ENCODE measurements around the gene PRKN.
A peak's percentile ranks its signal among the peaks of the same experiment; 100 is the strongest.

Gene PRKN

DNA sequence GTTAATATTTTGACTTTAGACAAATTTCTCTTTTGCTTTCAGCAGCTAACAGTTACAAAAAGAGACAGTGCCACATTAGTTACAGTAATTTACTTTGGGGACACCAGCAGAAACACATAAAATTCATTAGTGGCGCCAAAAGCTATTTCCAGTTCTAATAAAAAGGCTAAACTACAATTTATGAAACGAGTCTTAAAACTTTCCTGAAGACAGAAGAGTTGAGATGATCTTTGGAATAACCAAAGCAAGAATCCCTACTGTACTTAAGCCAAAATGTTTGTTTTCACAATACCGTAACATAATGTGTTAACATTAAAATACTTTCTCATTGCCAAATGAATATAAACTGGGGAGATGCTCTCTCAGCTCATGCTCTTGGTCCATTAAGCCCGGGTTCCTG, 1103.5 kb downstream of the PRKN start:
- no peak for DNase-seq

DNA sequence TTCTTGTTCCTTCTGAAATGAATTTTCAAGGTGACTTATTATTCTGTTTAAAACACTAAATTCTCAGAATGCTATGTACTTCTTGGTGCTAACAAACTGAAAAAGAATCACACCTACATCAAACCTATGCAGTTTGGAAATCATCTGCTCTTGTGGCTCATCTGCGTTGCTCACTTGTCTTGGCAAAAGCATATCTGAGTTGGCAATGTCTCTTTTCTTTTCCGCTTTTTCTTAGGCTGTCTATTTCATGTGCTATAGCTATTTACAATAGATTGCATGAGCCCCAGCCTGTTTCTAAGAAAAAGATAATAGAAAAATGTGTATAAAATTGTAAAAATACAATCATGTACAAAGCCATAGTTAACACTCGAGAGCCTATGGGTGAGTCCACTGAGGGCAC, 1104.8 kb downstream of the PRKN start:
- DNase-seq: no peak

DNA sequence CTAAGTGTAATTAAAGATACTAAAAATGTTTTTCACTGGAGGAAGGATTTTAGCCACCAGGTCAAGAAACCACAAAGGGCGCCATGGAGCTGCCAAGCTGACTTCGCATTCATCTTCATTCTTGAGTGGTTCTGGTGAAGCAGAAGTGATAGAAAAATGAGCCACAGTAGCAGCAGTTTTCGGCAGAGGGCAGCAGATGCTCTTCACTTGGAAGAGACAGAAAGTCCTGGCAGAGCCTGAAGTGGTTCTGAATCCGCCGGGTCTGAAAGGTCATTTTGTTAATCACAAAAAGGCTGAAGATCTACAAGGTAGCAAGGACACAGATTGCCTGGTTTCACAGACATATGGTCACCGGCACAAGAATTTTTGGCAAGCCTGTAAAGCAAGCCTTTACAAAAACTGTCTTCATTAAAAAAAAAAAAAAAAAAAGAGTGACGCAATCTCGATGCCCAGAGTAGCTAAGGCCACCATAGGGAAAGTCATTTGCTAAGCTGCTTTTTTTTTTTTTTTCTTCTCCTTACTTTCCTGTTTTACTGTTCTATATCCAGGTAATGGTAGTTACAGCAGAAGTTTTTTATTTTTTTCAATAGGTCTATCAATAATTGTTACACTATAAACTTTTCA, 1108.6 kb downstream of the PRKN start:
- DNase-seq: peak; percentile 5

DNA sequence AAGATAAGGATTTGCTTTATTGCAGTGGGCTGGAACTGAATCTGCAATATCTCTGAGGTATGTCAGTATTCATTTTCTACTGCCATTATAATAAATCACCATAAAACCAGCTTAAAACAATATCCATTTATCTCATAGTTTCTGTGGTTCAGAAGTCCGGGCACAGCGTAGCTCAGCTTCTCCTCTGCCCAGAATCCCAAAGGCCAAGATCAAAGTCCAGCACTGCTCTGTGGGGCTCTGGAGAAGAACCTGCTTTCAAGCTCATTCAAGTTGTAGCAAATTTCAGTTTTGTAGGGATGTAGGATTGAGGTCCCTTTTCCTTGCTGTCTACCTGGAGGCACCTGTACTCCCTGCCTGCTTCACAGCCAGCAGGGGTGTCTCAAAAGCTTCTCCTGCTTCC, 1113.9 kb downstream of the PRKN start:
- DNase-seq: no peak

DNA sequence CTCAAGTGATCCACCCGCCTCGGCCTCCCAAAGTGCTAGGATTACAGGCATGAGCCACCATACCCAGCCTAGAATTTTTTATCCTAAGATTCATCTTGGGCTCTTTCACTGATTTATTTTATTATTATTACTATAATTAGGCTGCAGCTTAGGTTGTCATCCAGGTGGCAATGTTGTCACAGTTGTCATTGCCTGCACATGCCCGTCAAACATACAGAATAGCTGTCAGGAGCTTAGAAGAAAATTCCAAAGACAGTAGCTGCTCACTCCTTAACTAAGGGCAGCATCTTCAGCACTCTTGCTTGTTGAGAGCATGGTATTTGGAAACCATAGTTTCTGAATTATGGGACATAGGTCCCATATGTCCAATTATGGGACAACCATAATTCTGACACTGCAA, 1118.8 kb downstream of the PRKN start:
- no peak for DNase-seq

DNA sequence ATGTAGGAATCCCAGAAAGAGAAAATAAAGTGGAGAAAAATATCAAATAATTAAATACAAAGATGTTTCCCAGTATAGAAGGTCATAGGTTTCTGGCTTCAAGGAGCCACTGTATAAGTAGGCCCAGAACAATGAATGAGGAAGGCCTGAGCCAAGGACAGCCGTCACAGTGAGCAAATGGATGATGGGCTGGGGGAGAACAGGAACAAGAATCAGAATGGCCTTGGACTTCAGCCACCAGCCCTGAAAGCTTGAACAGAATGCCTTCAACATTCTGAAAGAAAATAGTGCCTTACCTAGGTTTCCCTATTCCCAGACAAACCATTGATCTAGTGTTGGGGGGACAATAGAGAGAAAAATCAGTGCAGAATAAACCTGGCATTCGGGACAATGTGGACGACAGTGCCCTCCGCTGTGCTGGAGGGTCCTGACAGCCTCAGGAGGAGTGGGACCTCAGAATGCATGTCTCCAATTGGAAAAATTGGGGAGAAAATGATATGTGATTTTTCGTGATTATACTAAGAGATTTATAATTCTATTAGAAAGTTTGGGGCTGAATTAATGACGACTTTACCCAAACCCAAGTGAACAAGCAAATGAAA, 1119.8 kb downstream of the PRKN start:
- DNase-seq: no peak

DNA sequence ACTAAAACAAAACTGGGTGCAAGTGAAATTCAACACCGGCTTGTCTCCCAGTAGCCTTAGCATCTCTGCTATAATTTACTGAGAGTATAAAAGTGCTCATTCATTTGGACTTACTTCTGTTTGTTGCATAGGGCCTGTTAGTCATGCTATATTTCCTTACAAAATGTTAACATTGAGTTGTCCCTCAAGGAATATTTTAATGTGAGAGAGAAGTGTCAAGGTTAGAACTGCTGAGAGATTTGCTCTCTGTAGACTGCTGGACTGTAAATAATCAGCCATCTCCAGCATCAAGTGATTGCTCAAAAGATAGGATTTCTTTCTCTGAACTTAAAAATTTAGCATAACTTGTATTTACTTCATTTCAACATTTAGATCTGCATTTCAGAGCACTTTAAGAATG, 1125.2 kb downstream of the PRKN start:
- DNase-seq: no peak

DNA sequence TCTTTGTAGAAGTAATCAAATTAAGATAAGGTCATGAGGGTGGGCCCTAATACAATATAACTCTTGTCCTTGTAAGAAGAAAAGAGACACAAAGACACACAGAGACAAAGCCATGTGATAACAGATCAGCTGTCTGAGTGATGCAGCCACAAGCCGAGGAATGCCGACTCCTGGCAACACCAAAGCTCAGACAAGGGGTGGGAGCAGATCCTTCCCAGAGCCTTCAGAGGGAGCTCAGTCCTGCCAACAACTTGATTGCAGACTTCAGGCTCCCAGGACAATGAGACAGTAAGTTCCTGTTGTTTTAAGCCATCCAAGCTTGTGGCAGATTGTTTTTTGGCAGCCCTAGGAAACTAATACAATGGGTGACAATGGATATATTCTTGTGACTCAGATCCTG, 1128.7 kb downstream of the PRKN start:
- no peak for DNase-seq

DNA sequence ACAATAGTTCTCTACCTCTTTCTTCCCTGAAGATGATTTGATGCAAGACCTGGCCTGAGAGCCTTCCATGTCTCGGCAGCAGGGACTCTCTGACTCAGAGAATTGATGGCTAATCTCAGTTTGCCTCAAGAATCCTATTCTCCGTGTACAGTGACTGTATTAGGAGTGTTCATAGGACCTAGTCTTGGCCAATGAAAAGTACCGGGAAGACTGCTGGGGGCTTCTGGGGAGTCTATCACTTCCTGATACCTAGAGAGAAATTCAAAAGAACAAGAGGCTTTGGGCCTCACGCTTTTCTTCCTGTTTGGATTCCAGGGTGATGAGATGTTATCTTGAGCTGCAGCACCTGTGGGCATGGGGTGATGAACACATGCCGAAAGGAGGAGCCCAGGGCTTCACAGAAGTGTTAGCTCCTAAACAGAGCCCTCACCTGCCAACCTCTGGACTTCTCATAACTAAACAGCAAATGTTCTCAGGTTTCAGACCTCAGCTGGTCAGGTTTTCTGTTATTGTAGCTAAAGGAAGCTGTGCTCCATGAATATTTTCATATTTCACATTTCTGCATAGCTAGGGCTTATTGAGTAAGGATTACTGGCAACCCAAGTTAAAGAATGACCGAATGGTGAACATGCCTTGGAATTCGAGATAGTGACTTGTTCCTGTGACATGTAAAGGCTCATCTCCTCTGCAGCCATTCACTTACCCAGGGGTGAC, 1130.6 kb downstream of the PRKN start:
- no peak for DNase-seq

DNA sequence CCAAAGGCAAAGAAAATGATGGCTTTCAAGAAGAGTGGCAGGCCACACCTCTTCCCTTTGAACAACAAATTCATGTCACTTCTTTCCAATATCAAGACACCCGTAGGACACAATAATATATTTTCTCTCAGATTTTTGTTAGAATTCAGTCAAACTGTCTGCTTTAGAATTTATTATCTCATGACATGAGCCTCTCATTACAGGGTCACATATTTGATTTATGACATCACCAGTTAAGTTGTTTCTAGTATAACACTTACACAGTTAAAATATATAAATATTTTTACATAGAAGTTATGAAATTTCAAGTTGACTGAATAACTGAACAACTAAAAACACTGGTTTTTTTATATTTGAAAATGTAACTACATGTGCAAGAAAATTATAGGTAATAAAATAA, 1133.2 kb downstream of the PRKN start:
- no peak for DNase-seq

DNA sequence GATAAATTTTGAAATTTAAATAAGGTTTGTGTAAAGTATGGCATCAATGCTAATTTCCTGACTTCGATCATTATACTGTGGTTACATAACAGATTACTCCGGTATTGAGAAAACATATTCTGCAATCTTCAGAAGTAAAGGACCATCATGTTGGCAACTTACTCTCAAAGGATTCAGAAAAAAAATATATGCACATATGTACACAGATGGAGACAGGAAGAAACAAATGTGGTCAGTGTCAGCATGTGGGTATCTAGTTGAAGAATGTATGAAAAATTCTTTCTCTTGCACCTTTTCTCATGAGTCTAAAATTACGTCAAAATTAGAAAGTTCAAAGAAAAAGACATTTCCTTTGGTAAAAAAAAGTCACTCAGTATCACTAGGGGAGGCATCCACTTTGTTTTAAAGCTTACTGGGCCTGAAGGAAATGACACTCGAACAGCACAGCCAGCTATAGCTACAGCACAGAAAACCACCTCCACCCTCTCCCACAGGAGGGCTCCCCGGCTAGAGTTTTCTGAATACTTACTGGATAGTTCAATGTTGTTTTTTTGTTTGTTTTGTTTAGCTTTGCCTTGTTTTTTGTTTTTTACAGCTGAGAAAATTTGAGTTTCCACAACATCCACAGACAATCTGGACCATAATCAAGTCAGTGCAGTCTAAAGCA, 1136.5 kb downstream of the PRKN start:
- no peak for DNase-seq

DNA sequence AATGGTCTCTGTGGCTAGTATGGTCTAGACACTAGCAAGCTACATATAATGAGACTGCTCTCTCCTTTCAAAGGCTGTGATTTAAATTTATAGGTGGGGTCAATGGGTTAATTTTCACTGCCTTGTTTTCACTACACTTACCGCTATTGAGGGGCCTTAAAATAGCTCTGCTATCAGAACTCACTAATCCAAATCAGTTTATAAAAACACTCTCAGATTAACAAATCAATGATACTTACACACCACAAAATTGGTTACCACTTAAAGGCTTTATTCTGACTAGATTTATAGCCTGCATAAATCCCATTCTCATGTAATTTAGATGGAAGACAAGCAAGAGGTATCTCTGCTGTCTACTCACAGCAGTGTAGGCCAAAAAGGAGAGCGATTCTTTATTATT, 1140.7 kb downstream of the PRKN start:
- no peak for DNase-seq

DNA sequence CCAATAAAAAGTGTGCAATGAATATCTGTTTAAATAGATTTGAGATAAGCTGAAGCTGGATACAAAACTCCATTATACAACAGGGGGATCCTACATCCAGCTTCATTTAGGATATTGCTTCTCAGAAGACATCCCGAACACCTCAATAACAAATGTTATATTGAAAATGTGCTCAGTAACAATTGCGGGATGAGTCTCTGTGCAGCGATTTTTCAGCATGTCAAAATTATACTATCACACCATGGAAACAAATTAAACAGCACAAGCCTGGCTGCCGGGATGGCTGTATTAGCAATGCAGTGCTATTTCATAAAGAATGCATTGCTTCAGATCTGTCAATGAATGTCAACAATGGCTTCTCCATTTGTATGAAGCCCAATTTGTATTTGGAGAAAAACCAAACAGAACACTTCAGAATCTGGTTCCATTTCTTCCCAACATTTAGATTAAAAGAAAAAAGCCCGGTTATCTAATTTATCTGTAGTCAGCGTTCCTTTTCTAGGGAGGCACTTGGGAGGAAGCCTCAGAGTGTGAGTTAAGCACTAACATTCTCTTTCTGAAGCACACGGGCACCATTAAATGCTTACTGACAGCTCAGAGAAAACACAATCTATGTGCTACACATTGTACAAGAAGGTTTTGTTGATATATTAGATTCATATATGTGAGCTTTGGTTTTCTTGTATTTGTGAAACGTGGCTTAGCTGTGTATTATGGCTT, 1142.8 kb downstream of the PRKN start:
- DNase-seq: no peak

DNA sequence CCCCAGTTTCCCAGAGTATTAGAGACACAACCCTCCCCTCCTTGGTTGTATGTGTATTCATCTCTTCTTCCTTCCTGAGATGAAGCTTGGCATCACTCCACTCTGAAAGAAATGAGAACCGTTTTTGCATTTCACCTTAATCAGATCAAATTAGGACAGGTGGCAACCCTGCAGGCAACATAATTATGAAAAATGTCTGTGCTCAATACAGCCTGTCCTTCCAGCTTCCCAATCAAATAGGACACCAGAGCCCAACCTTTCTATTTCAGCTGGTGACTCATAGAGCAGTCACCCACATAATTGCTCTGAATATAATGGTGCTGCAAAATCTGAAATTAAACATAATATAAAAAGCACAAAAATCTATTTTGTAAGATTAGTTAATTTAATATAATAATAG, 1143.5 kb downstream of the PRKN start:
- no peak for DNase-seq

DNA sequence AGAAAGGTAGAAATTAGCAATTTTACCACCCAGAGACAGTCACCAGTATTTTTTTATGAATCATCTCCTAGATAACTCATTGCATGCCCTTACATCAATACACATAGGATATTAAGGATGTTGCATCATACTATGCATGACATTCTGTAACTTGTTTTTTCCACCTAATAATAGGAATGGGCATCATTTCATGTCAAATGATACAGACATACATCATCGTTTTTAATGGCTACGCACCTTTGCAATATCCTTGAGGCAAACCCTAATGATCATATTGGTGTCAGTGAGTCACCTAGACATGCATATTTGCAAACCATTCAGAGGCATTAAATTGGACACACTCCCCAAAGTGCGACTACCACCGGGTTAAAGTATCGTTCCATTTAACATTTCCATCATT, 1144.0 kb downstream of the PRKN start:
- no peak for DNase-seq

DNA sequence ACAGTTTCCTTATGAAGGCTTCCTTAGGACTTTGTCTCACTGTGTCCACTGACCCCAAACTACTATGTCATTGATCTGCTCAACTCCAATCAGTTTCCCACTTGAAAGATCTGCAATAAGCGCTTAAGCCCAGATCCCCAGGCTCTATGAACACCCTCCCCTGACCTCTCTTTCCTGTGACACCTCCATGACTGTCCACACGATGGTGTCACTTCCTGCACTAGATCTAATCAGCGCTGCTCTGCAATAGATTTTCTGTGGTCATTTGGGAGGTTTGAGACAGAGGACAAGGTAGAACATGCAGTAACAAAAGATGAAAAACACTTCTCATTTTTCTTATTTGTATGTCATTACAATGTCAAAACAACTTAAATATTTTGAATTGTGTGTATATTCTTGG, 1149.1 kb downstream of the PRKN start:
- DNase-seq: no peak

DNA sequence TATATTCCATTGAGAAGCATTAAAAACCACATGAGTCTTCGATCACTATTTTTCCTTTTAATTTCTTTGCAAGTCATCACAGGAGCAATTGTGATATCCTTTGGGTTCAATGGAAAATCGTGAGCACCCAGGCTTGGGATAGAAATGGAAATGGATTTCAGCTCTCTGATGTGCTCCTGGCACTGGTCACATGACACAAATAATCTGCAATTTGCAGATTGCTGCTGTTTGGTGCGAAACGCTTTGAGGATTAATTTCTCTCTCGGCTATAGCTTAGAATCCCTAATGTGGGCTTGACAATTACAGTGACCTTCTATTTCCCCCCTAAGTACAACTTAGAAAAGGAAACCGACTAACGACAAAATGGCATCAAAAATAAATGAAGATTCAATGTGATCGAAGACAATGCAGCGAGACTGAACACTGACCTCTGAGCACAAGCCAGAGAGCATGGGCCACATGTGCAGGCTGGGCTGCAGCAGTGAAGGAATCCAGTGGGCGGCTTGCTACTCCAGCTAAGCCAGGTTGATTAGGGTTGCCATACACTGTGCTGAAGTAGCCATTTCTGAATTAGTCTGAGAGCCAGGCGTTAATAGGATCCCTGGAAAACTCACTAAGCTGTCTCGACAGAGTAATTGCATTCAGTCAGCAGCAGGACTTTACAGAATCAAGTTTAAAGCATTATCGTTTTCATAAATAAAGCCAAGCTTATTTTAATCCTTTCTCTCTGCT, 1151.9 kb downstream of the PRKN start:
- no peak for DNase-seq

DNA sequence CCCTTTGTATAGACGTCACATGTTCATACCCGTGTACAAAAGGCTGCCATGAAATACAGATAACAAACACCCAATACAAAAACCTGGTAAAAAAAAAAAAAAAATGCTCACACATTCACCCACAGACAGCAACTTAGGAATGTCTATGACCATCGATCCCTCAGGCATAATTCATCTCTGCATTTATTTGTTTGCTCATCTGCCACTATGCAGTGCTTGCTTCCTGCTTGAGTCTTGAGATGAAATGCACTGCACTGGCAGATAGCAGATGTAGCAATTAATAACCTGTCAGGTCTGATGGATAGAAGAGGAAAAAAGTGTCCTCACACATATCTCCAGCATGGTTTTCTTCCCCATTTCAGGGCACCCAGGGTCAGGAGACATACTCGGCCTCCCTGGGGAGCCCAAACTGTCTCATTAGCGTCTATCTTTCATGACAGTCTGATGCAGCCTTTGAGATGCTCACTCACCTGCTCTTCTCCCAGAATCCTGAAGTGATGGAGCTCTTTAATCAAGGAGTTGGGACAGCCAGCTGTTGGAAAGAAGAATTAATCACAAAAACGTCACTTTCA, 1158.6 kb downstream of the PRKN start:
- no peak for DNase-seq

DNA sequence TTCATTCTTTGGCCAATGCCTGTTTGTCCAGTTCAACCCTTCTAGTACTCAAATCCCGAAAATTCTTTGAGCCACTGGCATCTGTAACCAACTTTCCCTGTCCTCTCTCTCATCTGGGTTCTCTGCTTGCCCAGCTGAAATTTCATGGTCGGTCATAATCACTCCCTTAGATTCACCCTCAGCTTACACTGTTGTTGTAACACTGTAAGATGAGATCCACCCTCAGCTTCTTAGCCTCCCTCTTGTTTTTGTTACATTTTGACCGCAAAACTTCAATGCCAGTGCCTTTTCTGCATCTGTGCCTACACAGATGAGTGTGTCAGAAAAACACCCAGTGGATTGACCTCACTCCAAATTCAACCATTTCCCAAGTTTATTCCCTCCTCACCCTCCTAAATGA, 1162.6 kb downstream of the PRKN start:
- DNase-seq: no peak

DNA sequence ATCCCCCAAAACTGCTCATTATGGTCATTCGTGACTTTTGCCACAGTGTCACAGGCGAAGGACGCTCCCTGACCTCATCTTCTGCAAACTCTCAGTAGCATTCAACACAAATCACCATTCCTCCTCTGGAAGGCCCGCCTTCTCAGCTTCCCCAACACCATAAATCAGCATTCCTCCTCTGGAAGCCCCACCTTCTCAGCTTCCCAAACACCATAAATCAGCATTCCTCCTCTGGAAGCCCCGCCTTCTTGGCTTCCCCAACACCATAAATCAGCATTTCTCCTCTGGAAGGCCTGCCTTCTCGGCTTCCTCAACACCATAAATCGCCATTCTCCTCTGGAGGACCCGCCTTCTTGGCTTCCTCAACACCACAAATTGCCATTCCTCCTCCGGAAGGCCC, 1165.7 kb downstream of the PRKN start:
- no peak for DNase-seq

DNA sequence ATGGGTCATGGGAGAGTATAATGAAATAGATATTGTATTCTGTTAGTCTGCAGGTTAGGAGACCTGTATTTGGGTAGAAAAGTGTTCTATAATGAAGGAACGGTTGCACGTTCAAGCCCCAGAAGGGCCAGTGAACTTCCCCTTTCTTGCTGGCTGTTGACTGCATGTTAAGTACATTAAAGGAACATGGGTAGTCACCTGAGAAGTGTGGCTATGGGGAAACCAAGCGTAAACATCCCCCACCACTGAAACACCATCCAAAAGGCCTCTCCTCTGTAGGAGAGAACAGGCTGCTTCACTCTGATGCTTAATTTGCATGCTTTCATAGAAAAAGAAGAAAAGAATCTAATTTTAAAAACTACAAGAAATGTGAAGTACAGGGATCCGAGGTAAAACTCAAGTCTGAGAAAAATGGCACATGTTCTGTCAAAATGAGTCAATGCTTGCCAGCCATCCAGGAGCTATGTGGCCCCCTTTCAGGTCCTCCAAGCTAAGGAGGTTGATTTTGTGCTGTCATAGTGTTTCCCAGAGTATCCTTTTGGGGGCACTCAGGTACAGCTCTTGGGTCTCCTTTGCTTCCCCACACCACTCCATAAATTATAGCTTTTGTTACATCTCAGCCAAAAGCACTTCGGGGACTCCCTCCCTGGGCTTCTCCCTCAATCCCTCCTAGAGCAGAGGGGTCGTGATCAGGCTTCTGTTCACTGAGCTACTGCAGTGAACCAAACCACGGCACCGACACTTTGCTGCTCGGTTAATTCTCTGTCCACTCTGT, 1170.0 kb downstream of the PRKN start:
- no peak for DNase-seq

DNA sequence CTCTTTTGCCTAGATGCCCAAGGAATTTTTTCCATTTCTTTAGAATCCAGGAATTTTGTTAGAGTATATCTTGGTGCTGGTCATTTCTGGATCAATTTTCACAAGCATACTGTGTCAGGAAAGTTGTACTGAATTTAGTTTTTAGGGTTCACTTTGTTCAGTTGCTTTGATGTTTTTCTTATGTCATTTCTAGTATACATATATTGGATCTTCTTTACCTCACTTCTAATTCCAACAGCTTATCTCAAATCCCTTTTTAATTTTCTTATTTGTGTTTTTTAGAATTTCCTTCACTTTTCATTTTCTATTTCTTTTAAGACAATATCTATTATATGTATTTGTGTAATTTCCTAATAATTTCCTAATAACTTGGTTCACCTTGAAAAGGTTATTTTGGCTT, 1172.7 kb downstream of the PRKN start:
- DNase-seq: no peak

Data from NCI-H774 (cell line).